HuH-7 (cell line): ENCODE results near the gene THSD7A.
A peak's percentile ranks its signal among the peaks of the same experiment; 100 is the strongest.

Source experiments
- DNase-seq: peaks from one replicate; pipeline ENCODE4 v3.0.0; 2011; ENCODE audit warnings: low spot score

The THSD7A gene

DNA sequence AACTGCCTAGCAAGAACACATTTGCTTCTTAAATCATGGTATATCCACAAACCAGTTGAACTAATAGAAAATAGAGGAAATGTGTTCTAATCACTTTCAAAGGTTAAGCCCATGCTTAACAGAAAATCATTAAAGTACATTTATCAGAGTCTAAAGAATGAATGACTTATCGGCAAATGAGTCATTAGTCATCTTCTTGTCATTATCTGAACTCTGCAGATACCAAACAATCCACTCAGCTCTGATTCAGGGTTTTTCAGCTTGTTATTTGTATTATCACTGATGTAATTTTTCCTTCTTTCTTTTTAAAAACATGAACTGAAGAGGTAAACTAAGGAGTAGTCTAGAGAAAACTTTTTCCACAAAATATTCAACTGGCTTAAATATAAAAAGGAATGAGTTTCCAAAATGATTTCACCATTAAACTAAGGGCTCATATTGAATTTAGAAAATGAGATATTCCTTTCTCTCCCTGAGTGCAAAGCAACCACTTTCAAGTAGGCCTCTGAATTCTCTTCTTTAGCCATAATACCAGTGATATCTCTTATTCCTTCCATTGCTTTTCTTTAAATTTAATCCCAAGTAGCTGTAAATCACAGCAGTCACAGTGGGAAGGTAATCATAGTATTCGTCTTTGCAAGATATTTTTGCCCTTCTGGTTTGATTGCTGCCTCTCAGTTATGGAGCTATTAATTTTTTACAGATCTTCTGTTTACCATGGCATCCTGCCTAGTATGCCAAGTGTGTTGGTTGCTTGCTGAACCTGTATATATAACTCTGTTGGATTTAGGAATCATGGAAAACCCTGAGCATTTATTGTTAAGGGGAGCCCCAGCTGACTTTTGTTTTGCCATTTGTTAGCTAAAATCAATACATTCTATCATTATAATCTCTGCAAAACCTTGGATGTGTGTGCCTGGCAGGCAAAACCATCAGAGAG lies 125.1 kb downstream of the THSD7A start:
- DNase-seq: no peak

DNA sequence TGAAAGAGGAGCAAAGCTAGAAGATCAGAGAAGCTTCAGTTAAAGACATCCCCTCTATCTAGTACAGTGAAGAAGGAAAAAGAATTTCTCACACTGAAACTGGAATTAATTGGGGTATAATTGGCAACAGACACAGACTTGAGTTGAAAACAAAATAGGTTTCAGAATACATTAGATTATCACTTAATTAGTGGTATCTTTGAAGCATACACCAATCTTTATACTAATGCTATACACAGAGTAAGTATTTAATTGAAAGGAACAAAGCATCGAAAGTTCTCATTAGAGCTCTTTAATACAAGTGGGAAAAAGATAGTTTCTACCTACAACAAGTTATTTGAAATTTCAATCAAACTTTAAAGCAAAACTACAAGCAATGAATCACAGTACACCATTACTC lies 128.2 kb downstream of the THSD7A start:
- no peak for DNase-seq

GRCh38 chr7:11702938-11703337 lies 129.1 kb downstream of the THSD7A start:
- no peak for DNase-seq

- DNase-seq: no peak
Measured at GRCh38 chr7:11701829-11702560, 130.0 kb downstream of the THSD7A start.

DNA sequence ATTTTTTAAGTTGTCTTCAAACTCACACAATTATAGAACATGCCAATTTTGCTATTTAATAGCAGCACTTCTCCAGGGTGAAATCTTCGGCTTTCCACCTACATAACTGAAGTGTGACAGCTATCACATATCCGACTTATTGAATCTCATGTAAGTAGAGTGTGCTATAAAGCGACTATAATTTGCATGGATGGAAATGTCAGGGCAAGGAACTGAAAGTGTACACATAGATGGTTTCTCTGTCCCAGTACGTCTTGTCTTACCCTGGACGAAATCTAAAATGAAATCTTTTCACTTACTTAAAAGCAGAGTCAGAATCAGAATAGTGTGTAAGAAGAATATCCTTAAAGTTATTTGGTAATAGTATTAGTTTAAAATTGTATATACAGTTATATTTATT lies 132.3 kb downstream of the THSD7A start:
- no peak for DNase-seq

- no peak for DNase-seq
Measured at GRCh38 chr7:11698384-11698871, 133.6 kb downstream of the THSD7A start.

DNA sequence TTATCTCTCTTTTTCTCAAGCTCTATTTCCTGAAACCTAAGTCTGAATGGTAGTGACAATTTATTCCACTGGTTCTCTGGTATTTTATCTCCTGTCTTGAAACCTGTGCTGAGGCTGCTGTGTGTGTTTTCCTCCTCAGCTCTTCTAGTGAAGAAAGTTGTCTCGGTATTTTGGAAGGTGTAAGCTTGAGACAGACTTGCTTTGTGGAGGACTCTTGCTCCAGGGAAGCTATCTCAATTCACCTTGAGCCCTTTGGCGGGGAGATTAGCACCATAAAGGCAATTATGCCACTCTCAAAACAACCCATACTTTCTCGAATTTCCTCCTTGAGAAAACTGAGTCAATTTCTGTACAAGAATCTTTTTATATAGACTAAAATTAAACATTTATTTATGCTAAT lies 141.6 kb downstream of the THSD7A start:
- no peak for DNase-seq

DNA sequence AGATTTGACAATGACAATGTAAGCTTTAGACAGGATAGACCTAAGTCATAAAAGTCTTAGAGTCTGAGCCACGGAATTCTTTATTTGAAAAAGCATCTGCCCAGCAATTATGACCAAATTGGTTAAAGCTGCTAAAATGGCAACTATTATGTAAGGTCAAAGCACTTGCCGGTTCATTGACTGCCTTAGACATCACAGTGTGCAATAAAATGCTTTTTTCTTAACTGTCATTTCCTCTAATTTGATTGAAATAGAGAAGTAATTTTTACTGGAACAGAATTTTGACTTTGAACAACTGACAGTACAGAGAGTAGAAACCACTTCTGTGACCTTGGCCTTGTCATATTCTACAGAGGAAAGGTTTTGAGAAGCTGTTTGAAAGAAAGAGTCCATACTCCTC lies 142.9 kb downstream of the THSD7A start:
- DNase-seq: no peak

DNA sequence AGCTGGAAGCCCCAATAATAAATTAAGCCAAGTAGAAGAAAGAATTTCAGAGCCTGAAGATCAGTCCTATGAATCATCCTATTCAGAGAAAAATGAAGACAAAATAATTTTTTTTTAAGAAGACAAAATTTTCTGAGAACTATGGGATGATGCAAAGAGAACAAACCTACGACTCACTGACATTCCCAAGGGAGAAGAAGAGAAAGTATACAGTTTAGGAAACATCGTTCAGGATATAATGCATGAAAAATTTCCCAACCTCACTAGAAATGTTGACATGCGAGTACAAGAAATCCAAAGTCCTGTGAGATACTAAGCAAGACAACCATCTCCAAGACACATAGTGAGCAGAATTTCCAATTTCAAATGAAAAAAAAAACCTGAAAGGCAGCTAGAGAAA lies 150.5 kb downstream of the THSD7A start:
- no peak for DNase-seq

DNA sequence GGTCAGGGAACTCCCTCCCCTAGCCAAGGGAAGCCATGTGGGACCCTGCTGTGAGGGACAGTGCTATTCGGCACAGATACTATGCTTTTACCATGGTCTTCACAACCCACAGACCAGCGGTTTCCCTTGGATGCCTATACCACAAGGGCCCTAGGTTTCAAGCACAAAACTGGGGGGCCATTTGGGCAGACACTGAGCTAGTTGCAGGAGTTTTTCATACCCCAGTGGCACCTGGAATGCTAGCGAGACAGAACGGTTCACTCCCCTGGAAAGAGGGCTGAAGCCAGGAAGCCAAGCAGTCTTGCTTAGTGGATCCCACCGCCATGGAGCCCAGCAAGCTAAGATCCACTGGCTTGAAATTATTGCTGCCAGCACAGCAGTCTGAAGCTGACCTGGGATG lies 156.8 kb downstream of the THSD7A start:
- DNase-seq: no peak

DNA sequence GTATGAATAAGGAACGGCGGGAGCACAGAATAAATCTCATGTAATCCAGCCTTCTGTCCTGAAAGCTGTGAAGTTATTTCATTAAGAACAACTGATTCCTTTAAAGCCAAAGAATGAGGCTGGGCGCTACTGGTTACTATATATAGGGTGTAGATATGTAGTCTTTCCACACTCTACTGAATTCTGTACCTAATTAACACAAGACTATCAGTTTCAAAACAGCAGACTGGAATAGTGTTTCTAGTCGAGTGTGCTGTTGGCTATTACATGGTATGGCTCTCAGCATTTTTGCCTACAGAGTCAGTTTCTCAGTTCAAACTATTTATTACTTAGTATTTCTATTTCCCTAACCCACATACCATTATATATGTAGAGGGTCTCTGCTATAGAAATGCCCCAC lies 163.3 kb downstream of the THSD7A start:
- no peak for DNase-seq

- no peak for DNase-seq
Measured at GRCh38 chr7:11667810-11668185, 164.2 kb downstream of the THSD7A start.

DNA sequence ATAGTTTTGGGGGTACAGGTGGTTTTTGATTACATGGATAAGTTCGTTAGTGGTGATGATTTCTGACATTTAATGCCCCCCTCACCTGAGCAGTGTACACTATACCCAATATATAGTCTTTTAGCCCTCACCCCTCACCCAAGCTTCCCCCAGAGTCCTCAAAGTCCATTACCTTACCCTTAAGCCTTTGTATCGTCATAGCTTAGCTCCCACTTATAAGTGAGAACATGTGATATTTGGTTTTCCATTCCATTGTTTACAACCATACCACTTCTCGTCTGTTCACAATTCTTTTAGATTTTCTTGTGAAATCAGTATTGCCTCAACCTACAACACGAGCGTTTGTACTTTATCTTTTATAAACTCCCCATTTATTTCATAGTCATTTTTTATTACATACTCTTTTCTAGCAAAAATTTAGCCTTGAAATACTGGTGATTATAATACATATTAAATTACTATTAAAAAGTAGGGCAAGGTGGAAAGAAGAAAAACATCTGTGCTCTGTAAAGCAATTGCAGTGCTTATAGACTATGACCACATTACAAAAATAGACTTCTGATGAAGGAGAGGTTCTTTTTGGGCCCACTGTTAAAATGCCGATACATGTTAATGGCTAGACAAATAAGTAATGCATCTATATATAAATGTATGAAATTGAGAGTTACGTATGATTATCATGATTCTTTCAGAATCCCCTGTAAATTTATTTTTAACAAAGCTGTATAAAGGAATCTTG lies 164.8 kb downstream of the THSD7A start:
- DNase-seq: no peak

DNA sequence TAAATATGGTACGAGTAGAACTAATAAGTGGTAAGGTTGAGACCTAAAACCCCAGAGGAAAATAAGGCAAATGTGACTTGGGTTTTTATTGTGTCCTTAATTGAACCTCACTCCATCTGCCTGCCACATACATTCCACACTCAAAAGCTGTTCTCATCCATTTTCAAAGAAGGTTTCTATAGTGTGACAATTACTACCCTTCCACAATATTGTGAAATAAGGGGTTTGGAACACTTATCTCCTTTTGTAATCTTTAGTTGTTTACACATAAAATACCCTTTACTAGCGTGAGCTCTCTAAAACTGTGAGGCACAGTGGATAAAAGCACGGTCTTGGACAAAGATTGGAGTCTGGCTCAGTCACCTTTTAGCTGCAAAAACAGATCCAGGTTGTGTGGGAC lies 166.6 kb downstream of the THSD7A start:
- peak; percentile 10 for DNase-seq

DNA sequence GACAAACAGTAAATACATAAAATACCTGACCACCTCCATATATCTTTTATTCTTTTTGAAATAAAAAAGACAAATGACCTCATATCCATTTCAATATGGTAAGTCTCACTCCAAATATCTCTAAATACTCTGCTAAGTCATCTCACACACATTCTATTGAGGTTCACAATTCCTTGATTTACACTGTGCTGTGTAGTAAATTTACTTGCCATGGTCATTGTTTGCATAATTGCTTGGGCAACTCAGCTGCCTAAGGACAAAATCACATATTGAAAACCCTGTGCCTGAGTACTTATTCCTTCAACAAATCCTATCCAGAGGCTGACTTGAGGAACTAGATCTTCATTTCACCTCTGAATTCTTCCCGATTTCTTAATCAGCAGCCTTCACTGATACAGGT lies 176.4 kb downstream of the THSD7A start:
- no peak for DNase-seq

- no peak for DNase-seq
Measured at GRCh38 chr7:11655163-11655562, 176.8 kb downstream of the THSD7A start.

DNA sequence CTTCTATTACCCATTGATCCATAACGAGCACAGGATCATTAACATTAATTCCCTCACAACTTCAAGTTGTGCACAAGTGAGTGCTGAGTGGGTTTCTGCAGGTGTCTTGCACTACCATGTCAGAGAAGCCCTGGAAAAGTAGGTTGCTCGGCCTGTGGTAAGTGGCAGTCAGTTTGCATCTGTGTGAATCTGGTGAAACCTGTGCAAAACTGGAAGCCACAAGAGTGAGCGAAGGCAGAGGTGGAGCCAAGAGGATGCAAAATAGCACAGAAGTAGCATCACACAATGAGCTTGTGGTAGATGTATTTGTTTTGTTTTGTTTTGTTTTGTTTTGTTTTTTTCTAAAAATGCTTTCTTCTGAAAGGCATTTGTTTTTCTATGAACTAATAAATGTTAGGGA lies 181.5 kb downstream of the THSD7A start:
- DNase-seq: no peak

- no peak for DNase-seq
Measured at GRCh38 chr7:11650030-11650429, 182.0 kb downstream of the THSD7A start.

GRCh38 chr7:11648980-11649379 lies 183.0 kb downstream of the THSD7A start:
- no peak for DNase-seq

DNA sequence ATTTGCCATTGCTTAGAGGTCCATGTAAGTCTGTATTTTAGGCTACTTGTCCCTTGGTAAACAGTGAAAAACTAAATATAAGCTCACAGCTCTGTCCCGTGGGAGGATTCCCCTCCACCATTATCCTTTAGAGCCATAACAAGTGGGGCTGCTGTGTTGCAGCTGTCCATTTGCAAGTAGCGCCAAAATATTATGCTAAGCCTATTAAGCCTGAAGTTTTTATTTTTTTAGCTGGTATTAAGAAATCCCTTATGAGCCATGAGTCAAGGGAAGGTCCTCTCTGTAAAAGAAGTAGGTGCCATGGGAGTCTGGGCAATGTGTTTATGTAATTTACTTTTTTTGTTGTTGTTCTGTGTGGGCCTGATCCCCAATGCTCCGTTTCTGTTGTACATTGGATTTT lies 183.9 kb downstream of the THSD7A start:
- DNase-seq: no peak

DNA sequence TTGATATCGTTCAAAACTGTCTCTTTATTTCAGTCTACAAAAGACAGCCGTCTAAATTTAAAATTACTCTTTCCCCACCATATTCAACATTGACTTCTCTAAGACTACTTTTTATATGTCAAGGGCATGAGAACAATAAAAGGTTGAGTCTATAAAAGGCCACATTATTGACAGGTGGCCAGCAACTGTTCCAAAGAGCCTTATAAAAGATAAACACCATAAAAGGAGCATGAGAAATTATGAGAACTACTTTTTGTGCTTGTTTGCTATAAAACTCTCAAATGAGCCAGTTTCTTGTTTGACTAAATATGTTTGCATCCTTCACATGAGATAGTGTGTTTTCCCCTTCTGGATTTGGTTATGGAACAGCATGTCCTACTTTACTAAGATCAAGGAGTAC lies 189.2 kb downstream of the THSD7A start:
- no peak for DNase-seq

DNA sequence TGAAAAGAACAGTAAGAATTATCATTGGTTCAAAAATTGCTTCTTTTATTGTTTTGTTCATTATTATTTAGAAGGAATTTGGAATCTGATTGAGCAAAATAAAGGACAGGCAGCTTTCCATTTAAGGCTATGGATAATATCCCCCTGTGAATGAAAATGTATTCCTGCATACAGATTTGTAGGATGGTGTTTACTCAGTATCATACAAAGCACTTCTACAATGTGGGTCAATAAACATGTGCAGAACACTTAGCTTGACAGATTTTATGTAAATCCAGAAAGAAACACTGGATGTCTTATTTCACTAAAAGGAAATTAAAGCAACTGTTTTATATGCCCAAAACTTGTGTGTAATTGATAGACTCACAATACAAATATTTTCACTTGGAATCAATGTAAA lies 189.7 kb downstream of the THSD7A start:
- DNase-seq: no peak
